Stimulated activated CD8-positive, alpha-beta memory T cell treated with anti-CD3 and anti-CD28 coated beads, Interleukin-12 subunit alpha, Interleukin-12 subunit beta, amount 100 ng/mL, for 24 hours (primary cell): ENCODE data around the gene LDLRAD3.
"Not testable (repeated sequence)": the region's sequence is repeated elsewhere in the genome, so short reads cannot be mapped to it uniquely, and the experiment has no call there.

Source experiments
- DNase-seq: peaks from one replicate; pipeline ENCODE4 v3.0.0-alpha.2; 2020; ENCODE audit errors: extremely low read depth

The LDLRAD3 gene

DNA sequence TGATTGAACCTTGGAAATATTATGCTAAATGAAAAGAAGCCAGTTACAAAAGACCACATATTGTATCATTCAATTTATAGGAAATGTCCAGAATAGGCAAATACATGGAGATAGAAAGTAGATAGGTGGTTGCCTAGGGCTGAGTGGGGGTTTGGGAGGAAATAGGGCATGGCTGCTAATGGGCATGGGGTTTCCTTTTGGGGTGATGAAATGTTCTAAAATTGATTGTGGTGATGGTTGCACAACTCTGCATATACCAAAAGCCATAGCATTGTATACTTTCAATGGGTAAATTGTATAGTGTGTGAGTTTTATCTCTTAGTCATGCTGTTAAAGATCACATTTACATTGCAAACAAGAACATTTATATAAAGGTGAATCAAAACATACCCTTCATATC is 48.7 kb downstream of the LDLRAD3 start:
- no peak for DNase-seq

DNA sequence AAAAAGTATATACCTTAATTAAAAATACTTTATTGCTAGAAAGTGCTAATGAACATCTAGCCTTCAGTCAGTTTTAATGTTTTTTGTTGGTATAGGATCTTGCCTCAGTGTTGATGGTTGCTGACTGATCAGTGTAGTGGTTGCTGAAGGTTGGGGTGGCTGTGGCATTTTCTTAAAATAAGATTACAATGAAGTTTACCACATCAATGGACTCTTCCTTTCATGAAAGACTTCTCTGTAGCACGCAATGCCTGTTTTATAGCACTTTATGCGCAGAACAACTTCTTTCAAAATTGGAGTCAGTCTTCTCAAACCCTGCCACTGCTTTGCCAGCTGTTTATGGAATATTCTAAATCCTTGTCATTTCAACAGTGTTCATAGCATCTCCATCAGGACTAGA is 50.6 kb downstream of the LDLRAD3 start:
- no peak for DNase-seq

DNA sequence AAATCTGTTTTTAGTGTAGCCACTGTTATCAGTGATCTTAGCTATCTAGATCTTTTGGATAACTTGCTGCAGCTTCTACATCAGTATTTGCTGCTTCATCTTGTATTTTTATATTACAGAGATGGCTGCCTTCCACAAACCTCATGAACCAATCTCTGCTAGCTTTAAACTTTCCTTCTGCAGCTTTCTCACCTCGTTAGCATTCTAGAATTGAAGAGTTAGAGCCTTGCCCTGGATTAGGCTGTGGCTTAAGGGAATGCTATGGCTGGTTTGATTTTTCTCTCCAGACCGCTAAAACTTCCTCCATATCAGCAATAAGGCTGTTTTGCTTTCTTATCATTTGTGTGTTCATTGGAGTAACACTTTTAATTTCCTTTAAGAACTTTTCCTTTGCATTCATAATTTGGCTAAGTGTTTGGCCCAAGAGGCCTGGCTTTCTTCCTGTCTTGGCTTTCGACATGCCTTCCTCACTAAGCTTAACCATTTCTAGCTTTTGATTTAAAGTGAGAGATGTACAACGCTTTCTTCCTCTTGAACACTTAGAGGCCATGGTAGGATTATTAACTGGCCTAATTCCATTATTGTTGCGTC is 51.9 kb downstream of the LDLRAD3 start:
- DNase-seq: no peak

DNA sequence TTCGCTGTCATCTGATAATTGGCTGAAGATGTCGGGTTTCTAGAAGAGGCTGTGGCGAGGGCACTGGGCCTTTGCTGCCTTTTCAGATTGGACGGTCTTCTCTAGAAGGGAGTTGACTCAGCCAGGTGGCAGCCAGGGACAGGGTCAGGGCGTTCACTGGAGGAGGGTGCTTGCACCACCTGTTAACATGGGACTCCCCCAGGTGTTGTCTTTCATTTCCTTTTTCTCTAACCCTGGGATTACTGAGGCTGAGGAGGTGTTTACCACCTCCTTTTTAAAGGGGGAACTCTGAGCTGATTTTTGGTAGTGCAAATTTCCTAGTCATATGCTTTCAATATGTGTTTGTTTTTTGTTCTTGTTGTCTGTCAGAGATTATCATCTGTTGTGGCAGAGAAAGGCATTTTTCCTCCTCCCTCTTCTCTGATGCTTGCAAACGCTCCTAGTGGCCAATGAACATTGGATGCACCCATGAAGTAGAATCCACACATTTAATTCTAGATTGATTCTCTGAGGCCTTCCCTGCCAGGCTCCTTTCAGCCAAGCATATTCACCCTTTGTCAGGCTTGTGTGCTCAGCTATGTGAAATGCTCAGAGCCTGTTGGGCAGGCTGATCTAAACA is 54.1 kb downstream of the LDLRAD3 start:
- DNase-seq: no peak

DNA sequence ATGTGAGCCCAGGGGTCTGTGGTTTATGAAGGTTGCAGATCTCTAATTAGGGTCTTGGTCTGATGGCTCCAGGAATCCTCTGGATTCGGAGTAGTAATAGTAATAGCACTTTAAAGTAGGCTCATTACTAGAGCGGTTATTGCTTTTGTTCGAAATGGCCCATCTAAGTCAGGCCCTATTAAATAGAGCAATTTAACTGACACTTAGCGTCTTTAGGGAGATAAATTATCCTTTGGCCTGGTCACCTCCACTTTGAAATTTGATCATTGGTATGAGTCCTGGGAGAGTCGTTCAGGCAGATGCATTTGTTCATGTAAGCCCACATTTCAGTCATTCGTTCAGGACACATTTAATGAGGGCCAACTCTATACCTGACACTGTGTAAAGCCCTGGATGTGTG is 54.8 kb downstream of the LDLRAD3 start:
- no peak for DNase-seq

DNA sequence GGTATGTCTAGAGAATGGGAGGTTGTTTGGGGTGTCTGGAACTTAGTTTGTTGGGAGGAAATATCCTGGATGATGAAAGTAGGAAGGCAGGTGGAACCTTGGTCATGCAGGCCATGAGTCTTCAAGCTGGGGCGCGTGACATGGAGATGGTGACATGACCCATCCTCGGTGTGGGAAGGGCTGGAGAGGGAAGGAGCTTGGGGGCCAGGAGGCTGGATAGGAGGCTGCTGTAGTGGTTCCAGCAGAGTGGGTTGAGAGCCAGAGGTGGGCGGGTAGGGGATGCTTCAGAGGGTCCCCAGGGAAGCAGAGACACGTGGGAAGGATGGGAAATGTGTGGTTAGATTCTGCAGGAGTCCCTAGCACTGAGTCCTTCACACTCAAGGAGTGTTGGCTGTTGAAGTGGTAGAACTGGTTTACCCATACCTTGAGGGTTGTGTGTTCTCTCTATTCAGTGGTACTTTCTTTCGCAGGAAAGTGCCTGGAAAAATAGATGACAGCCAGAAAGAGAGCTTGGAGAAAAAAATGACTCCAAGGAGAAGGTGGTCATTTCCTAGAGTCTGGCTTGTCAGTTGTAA is 56.8 kb downstream of the LDLRAD3 start:
- DNase-seq: no peak

DNA sequence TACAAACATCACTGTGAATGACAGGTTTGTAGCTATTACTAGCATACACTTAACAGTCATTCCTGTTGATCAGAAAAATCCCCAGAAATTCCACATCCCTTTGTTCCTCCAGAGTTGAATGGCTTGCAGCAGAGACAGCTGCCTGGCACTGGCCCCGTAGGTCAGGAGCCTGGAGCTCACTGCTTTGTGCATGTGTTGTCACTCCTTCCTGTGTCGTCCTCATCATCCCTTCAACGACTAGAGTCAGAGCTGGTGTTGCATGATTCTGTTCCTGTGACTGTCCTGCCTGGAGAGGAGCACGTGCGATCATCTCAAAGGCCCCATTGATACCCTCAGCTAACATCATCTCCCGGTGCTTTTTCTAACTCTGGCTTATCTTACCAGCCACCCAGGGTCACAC is 58.3 kb downstream of the LDLRAD3 start:
- no peak for DNase-seq

DNA sequence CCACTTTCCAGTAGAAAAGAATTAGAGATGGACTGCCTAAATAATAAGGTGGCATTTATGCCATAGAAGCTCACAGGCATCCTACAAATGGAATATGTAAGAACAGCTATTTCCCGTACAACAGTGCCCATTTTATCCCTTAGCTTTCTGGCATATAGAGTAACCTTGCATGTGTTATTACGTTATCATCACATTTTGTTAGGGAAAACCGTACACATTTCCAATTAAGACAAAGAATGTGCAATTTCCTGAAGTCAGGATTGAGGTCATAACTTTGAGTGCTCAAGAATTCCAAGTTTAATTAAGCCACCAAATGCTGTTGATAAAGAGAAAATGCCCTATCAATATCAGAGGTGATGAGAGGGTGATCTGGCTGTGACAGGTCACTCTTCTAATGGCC is 58.9 kb downstream of the LDLRAD3 start:
- DNase-seq: no peak

DNA sequence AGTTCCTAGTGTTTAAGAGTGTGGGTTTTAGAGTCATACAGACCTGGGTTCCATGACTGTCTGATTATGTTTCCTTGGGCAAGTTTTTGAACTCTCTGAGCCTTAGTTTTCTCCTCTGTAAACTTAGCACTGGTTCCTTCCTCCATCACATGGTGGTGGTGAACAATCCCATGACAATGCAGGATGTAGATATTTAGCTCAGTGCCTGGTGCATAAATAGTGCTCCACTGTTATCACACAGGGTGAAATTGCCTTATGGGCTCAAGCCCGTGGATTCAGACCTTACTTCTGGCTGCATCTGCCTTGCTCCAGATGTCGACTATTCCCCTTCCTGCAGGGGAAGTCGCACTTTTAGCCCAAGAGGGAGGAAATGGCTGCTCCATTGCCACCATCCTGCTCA is 62.7 kb downstream of the LDLRAD3 start:
- no peak for DNase-seq

DNA sequence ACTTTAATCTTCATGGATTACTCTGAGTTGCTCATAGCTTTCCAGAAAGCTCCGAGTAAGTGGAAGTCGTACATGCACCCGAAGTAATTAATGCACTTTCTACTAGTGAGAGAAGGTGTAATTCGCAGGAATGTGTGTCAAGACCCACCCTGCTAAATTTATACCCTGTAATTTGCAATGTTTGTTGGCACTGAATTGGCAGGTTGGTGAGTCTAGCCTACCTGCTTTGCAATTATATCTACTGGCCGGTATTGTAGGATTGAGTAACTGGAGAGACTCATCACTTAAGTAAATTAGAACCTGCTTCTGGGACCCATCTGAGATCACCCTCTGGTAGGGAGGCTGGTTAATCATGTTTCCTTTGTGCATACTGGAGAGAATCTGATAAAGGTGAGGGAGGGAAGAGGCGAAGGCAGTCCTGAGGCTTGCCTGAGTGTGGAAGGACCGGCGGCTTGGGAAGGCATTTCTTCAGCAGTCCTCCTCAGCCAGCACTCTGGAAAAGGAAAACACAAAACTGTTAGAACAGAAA is 63.3 kb downstream of the LDLRAD3 start:
- no peak for DNase-seq

DNA sequence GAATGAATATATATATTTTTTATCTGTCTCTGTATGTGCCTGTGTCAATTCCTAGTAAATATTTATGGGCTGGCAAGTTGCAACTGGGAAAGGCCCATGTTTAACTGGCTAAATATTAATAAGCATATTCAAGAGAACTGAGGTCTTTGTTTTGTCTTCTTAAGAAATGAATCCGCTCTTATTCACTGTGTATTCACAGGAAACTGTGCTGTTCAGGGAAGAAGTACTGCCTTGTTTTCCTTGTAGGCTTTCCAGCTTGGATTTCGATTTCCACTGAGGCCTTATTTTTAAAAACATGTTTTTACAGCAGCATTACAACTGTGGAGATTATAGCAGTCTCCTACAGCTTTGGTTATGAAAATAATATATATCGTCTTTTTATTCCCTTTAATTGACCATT is 64.7 kb downstream of the LDLRAD3 start:
- no peak for DNase-seq

DNA sequence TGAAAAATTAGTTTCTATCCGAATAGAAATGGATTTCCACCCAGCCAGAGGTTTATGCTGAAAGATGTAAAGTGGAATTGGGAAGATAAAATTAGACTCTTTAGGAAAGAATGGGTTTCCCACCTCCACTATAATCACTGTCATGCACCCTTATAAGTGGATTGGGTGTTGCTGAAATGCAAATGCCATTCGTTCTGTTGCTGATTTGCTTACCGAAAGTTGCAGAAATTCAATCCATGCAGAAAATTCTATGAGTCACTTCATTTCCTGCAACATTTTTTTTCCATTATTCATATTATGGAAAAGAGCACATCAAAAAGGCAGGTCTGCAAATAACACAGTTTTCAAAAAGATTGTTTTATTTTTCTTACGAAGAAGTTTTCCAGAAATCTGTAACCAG is 65.6 kb downstream of the LDLRAD3 start:
- no peak for DNase-seq

DNA sequence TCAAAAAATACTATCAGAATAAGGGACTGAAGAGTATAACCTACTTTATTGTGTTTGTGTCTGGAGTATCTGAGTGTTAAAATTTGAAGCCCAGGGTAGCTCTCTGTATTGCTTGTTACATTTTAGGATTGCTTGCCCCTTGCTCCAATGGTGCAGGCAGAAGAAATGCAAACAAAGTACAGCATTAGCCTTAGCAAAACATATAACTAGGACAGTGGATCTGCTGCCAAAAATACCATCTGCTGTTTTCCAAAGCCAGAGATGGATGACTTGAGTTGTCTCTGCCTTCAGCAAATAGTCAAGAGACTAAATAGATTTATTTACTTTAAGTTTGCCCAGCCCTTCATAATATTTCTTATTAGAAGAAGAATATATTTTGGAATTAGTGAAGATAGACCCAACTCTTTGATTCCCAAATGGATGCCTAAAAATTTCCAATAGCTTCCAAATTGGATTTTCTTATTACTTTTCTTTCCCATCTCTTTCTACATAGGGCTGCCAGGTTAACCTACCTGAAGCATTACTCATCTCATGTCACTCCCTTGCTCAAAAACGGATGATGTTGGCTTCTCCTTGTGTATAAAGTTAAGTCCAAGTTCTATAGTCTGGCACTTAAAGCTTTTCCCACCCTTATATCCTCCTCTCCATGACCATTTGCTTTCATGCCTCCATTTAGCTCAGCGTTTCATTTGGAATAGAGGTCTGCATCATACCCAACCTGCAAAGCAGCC is 66.3 kb downstream of the LDLRAD3 start:
- no peak for DNase-seq

DNA sequence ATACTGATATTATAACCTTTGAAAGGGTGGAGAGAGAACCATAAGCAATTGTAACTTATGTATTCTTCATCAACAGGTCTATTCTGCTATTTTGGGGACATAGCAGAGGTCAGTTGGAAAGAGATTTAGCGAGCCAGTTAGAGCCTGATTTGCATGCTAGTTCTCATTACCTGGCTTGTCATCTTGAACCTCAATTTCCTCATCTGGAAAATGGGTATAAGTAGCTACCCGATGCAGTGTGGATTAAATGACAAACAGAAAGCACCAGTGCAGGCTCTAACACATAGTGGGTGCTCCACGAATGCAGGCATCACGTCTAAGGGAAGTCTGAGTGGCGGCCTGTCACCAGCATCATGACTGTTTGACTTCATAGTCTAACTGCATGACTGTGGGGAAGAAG is 67.7 kb downstream of the LDLRAD3 start:
- no peak for DNase-seq

DNA sequence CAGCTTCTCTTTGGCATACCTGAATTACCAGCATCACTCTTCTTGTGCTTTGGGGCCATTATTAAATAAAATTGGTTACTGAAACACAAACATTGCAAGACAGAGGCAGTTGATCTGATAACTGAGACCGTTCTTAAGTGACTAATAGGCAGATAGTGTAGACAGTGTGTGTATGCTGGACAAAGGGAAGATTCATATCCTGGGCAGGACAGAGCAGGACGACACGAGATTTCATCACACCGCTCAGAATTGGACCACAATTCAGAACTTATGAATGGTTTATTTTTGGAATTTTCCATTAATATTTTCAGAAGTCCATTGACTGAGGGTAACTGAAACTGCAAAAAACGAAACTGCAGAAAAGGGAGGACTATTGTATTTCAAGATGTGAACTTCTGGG is 68.6 kb downstream of the LDLRAD3 start:
- no peak for DNase-seq

DNA sequence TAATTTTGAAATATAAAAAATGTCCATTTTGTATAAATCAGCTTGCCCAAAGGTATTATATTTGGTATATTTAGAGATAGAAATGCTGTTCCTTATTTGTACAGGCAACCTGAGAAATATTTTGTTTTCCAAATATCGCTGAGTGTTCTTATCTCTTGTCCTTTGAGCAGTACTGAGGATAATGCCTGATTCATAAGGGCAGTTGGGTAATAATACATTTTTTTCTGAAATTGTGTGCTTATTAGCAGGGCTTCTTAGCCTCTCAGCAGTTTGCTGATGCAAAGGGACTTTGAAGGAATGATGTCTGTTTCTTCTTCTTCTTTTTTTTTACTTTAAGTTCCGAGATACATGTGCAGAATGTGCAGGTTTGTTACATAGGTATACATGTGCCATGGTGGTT is 69.1 kb downstream of the LDLRAD3 start:
- DNase-seq: no peak

DNA sequence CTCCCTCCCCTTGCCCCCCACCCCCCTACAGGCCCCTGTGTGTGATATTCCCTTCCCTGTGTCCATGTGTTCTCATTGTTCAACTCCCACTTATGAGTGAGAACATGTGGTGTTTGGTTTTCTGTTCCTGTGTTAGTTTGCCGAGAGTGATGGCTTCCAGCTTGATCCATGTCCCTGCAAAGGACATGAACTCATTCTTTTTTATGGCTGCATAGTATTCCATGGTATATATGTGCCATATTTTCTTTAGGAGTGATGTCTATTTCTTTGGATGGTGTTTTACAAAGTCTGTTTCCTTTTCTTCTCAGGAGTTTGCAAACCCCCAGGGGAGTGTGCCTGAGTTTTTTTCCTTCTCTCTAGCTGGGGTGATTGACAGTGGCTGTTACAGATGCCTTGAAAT is 69.6 kb downstream of the LDLRAD3 start:
- DNase-seq: not testable (repeated sequence)

DNA sequence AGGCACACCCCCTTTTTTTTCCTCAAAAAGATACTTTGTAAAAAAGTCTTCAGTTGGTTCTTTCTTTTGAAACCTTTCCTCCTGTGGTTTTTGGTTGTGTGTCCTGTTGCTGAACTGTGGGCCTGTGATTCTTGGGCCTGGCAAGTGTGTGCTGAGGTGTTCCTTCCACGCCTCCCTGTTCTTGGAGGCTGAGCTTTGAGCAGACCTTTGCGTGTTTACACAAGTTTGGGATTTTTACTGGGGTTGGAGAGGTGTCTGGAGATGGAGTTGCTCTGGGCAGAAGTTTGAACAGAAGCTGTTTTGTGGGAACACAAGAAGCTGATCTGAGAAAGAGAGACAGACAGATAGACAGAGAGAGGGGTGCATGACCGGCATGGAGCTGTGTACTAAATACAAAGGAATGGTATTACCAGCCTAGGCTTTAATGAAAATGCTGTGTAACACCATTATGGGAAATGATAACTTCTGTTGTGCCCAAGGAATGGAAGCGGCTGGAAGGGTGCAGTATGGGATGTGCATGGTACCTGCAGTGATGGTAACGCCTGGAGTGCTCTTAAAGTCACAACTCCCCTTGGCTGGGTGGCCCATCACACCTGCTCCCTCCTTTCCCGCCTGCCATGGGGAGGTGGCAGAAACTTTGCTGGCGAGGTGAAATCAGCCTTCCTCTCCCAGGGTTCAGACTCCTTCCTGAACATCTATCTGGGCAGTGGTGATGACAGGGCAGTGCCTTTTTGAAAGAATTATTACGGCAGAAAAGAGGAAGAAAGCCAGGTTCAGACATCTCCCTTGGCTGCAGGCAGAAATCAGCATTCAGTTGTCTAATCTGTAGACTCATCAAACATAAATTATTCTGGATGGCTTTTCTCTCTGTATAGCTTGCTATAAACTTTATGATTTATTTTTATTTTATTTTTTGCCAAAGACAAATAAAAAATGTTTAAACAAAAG is 70.4 kb downstream of the LDLRAD3 start:
- no peak for DNase-seq

DNA sequence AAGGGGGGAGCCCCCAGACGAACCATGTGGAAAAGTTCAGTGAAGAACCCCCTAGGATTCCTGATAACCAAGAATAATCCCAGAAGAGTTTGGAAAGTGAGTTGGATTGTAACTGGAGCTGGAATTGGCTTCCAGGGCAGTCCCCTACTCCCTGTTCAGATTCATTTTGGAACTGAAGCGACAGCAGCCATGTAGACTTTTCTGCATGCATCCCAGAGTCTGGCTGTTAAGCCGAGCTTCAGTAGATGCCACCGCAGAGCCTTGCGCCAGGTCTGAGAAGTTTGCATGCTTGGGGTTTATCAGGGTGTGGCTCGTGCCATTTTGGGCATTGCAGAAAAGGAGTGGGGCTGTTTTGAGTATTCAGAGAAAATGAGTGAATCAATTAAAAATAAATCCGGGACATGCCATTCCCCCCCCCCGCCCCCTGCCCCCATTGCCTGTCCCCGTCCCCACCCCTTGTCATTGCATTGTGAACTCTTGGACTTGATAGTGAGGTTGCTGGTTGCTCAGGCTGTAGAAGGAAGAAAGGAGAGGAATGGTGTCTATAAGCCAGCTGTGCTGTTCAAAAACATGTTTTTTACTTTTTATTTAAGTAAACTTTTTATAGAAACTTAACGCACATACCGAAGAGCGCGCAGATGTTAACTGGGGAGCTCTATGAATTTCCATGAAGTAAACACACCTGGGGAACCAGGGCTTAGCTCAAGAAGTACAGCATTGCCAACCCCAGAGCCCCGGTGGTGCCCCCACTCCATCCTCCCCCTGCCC is 71.2 kb downstream of the LDLRAD3 start:
- no peak for DNase-seq

DNA sequence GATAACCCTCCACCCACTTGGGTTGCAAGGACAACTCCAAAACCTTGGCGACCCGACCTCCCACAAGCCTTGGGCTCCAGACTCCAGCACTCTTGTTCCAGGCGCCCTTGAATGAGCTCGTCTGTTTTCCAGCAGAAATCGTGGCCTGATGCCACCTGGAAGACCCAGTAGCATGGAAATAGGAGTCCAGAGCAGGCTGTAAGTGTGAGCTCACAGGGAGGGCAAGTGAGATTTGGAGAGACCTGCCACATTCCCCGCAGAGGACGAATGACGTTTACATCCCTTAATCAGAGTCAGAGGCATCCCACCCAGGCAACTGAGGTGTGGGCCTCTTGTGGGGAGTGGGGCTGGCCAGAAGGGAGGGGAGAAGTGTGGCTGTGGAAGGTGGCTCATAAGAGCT is 71.9 kb downstream of the LDLRAD3 start:
- DNase-seq: no peak

DNA sequence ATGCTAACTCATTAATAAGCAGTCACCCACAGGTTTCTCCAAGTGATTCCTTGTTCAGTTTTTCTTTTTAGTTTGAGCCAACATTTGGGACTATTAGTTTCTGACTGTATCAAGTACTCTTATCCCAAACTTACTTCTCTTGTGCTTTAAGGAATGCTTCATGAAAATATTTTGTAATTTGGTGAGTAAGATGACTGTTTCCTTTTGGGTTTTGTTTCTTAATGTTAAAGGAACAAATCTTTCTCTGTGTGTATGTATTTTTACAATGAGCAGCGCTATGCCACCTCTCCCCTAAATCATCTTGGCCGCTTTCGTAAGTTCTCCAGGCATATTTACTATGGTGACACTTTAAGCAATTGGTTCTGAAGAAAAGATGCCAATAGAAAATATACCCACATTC is 72.4 kb downstream of the LDLRAD3 start:
- no peak for DNase-seq
